Hematopoietic multipotent progenitor cell (in vitro differentiated cells): ENCODE data around the gene HTRA1. TPM values are rescaled to one million over a fixed set of nuclear protein-coding genes. Genes with fewer than 3 reads are reported as not detected.

Experiments used
- DNase-seq, 3 donors: peaks; one replicate each; pipeline ENCODE4 v3.0.0-alpha.2; 2011 to 2015; ENCODE audit warnings: low read depth in 2 of 3, low spot score in 2 of 3
- total RNA-seq: library from RNA; depleted of rRNA; stranded (reverse); fragments of >200 nt; gene quantifications from one replicate; pipeline ENCODE4 v1.2.3, GENCODE V29; 2012

The HTRA1 gene
- total RNA-seq, 1 donor = under 0.01 TPM

GRCh38 chr10:122514045-122514840 lies 52.9 kb downstream of the HTRA1 start:
- no peak for DNase-seq

- DNase-seq = no peak
Measured at GRCh38 chr10:122515022-122515424, 53.7 kb downstream of the HTRA1 start.

GRCh38 chr10:122515588-122516231 lies 54.4 kb downstream of the HTRA1 start:
- peak in 1 of 3 donors; percentile 19 for DNase-seq

- DNase-seq = no peak
Measured at GRCh38 chr10:122516734-122517133, 55.4 kb downstream of the HTRA1 start.

- DNase-seq = no peak
Measured at GRCh38 chr10:122519144-122519543, 57.8 kb downstream of the HTRA1 start.

- no peak for DNase-seq
Measured at GRCh38 chr10:122519873-122520272, 58.5 kb downstream of the HTRA1 start.

GRCh38 chr10:122521011-122521410 lies 59.7 kb downstream of the HTRA1 start:
- DNase-seq = no peak

- DNase-seq = no peak
Measured at GRCh38 chr10:122524811-122525210, 63.5 kb downstream of the HTRA1 start.

GRCh38 chr10:122525788-122526187 lies 64.4 kb downstream of the HTRA1 start:
- DNase-seq = peak in 2 of 3 donors; percentile 14 to 42

- no peak for DNase-seq
Measured at GRCh38 chr10:122526892-122527291, 65.5 kb downstream of the HTRA1 start.

GRCh38 chr10:122530177-122530576 lies 68.8 kb downstream of the HTRA1 start:
- DNase-seq = no peak

GRCh38 chr10:122531261-122531660 lies 69.9 kb downstream of the HTRA1 start:
- DNase-seq = no peak

- no peak for DNase-seq
Measured at GRCh38 chr10:122531939-122532338, 70.6 kb downstream of the HTRA1 start.

- no peak for DNase-seq
Measured at GRCh38 chr10:122532601-122533296, 71.4 kb downstream of the HTRA1 start.

- no peak for DNase-seq
Measured at GRCh38 chr10:122537545-122537944, 76.2 kb downstream of the HTRA1 start.

- DNase-seq = peak in 2 of 3 donors; percentile 51 to 86
Measured at GRCh38 chr10:122541541-122542002, 80.2 kb downstream of the HTRA1 start.

GRCh38 chr10:122543676-122544445 lies 82.5 kb downstream of the HTRA1 start:
- no peak for DNase-seq

- DNase-seq = no peak
Measured at GRCh38 chr10:122544493-122544892, 83.1 kb downstream of the HTRA1 start.

GRCh38 chr10:122546242-122546641 lies 84.9 kb downstream of the HTRA1 start:
- DNase-seq = no peak

GRCh38 chr10:122548407-122549085 lies 87.2 kb downstream of the HTRA1 start:
- DNase-seq = no peak
